ENCODE data around the gene MKRN2OS.

MKRN2OS gene

GRCh38 chr3:12513694-12514446 is 31.4 kb downstream of the MKRN2OS start:
- DNase-seq (ENCODE audit: low read depth, low spot score) = no peak

DNA sequence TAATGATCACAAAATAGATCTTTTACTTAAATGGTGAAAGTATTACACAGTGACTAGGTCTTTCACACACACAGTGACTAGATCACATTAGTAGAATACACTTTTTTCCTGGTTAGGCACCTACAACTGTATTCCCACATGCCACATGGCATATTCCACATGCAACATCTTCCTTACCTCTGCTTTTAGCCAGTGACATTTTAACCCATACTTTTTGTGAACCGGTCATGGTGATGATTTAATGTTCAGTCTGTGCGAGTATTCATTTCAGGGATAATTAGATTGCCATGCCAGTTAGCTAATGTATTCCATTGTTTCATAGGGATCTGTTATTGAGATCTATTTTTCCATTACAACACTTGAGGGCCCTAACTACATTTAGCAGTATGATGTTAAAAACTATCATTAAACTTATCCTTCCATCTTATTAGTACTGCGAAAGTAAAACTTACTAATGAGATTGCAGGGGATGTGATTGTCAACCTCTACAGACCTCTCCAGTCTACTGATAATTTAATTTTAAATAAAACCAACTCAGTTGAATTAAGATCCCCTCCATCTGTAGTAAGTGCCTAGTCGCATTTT is 32.7 kb downstream of the MKRN2OS start:
- DNase-seq (ENCODE audit: low read depth, low spot score) = no peak

GRCh38 chr3:12509466-12509865 is 35.8 kb downstream of the MKRN2OS start:
- no peak for DNase-seq (ENCODE audit: low read depth, low spot score)

- DNase-seq (ENCODE audit: low read depth, low spot score) = peak; percentile 19
These were observed 37.0 kb downstream of the MKRN2OS start for GRCh38 chr3:12508291-12508700.

GRCh38 chr3:12507591-12508281 is 37.6 kb downstream of the MKRN2OS start:
- peak; percentile 30 for DNase-seq (ENCODE audit: low read depth, low spot score)

DNA sequence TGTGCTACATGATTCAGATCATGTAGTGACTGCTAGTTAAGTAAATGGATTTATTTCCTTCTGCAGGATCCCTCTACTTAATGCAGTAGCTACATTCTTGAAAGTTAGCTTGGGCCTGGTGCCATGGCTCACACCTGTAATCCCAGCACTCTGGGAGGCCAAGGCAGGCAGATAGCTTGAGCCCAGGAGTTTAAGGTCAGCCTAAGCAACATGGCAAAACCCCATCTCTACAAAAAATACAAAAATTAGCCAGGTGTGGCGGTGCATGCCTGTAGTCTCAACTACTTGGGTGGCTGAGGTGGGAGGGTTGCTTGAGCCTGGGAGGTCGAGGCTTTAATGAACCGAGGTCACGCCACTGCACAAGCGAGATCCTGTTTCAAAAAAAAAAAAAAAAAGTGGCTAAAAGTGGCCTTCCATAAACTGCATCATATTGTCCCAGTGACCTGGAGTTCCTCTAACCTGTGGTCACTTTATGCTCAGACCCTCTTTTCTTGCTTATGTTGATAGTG is 39.0 kb downstream of the MKRN2OS start:
- no peak for DNase-seq (ENCODE audit: low read depth, low spot score)

- no peak for DNase-seq (ENCODE audit: low read depth, low spot score)
These were observed 42.0 kb downstream of the MKRN2OS start for GRCh38 chr3:12503126-12503957.

DNA sequence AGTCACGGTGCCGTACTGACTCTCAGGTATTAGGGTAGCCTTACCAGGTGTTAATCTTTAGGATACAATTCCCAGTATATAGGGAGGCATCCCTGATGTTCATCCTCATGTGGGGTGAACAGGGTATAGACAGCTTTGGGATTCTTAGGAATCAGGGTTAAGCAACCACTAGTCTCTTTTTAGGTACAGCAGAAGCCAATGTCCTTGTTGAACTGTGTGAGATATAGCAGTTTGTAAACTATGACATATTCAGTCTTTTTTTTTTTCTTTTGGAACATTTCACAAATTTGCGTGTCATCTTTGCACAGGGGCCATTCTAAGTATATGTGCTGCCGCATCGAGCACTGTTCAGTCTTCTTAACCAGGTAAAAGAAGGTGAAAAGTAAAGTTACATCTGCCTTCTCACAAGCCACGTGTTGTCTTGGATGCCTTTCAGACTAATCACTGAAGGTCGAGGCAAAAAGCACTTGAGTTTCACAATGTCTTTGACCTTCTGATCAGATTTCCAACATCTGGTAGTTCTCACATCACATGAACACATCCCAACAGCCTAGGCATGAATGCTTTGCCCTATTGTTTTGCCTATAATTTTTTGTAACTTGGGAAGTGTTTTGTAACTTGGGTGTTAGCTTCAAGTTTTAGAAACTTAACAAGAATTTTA is 43.8 kb downstream of the MKRN2OS start:
- no peak for DNase-seq (ENCODE audit: low read depth, low spot score)

GRCh38 chr3:12499474-12499873 is 45.8 kb downstream of the MKRN2OS start:
- DNase-seq (ENCODE audit: low read depth, low spot score) = no peak

DNA sequence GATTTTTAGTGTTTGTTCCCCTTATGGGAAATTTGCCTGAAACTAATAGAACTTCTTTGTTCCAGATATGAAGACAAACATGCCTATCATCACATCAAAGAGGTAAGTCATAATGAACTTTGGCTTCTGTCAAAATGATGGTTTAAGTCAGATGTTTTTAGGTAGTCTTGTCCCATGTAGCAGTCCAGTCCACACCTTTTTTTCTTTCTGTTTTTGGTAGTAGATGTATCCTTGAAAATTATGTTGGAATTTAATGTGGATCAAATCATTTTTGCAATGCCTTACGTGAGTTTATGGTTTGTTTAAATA is 48.9 kb downstream of the MKRN2OS start:
- no peak for DNase-seq (ENCODE audit: low read depth, low spot score)

GRCh38 chr3:12495749-12496452 is 49.4 kb downstream of the MKRN2OS start:
- DNase-seq (ENCODE audit: low read depth, low spot score) = peak; percentile 25

DNA sequence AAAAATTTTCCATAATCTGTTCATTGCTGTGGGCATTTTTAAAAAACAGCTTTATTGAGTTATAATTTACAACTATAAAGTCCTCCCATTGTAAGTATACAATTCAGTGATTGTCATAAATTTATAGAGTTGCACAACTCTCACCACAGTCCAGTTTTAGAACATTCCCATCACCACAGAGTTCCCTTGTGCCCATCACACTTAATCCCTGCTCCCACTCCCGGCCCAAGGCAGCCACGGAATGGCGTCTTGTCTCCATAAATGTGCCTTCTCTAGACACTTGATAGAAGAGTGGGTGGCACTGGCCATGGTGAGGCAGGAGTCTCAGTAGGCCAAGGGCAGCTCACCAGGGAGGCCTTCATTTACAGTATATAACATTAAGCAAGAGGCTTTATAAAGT is 54.8 kb downstream of the MKRN2OS start:
- DNase-seq (ENCODE audit: low read depth, low spot score) = no peak

GRCh38 chr3:12489832-12490231 is 55.5 kb downstream of the MKRN2OS start:
- DNase-seq (ENCODE audit: low read depth, low spot score) = no peak
